Measurements from ENCODE around the gene RPRD1A. TPM values are rescaled to one million over a fixed set of nuclear protein-coding genes. Genes with fewer than 3 reads are reported as not detected.

The RPRD1A gene
- total and polyA plus RNA-seq, 9 of the 15 experiments (the other 6 are each of a cell fraction or from before 2014, with no cell fraction given): 30.2 to 142 (median 66.0) TPM

DNA sequence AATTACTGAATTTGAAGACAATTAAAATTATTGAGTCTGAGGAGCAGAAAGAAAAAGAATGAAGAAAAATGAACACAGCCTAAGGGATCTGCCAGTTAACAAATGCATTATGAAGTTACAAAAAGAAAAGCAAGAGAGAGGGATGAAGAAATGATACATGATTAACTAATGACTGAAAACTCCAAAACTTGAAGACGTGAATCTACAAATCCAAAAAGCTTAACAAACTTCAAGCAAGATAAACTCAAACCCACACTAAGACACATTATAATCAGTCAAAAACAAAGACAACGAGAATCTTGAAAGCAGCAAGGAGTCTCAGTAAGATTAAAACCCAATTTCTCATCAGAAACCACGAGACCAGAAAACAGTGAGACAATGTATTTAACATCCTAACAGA is 15.6 kb downstream of the RPRD1A start:
- Histone ChIP-seq H3K4me3 (no peak overlapping the region), H3K36me3 (ENCODE audit: control insufficient read depth, insufficient read depth, low read length) (peaks cover 10% of the 10 kb centered on the region), H2AFZ (ENCODE audit: low read depth, low read length) (no peak overlapping the region), H3K27ac (ENCODE audit: extremely low read depth, low read depth, low read length) (no peak overlapping the region), H3K4me1 (replicated peaks in 1 of 2; ENCODE audit: control insufficient read depth in 2 of 2, insufficient read depth in 2 of 2, low read length in 2 of 2) (no peaks in the 10 kb centered on the region), H3K9ac (ENCODE audit: insufficient read depth in 1 of 2, low read depth in 2 of 2, low read length in 2 of 2) (no peak overlapping the region), H4K20me1 (replicated peaks; ENCODE audit: control insufficient read depth, insufficient read depth, low read length) (no peaks in the 10 kb centered on the region; the same call in 1 of the 2 replicates), H3K9me1 (ENCODE audit: control insufficient read depth, insufficient read depth, low read length) (no peaks in the 10 kb centered on the region), H3K9me3 (replicated peaks; ENCODE audit: control insufficient read depth, insufficient read depth, low read depth, low read length) (peaks cover 1% of the 10 kb centered on the region; the same call in 1 of the 2 replicates), H3K4me2 (ENCODE audit: insufficient read depth, low read length) (no peak overlapping the region), H3K27me3 (ENCODE audit: control insufficient read depth in 2 of 2, insufficient read depth in 2 of 2, low read length in 2 of 2) (no peaks in the 10 kb centered on the region), H3K79me2 (ENCODE audit: control insufficient read depth, insufficient read depth, low read length) (peaks cover 95% of the 10 kb centered on the region)
- FAIRE-seq: no peak
- 87% methylated on average over 3 of the region's 3 CpGs for WGBS (ENCODE audit: insufficient coverage, low coverage, missing lambda C conversion rate)
- no TSS peak for BruUV-seq (replicated peaks)
- no peak for DNase-seq (ENCODE audit: extremely low read depth in 1 of 4, low spot score in 3 of 4)
- no peak for ATAC-seq
- in situ Hi-C loops (cut with MboI) (no loop called here), intact Hi-C loops (cut with micrococcal nuclease) (no loop called here)
- POLR2A ChIA-PET: interaction anchor here (1.2 kb wide), 1 partner anchor 11 kb away, joined by 3 read pairs; no protein-coding TSS in a partner anchor
- CTCF ChIA-PET (ENCODE audit: low intra/inter-chr PET ratio): no interaction called here
- TF ChIP-seq, protein P1, sequence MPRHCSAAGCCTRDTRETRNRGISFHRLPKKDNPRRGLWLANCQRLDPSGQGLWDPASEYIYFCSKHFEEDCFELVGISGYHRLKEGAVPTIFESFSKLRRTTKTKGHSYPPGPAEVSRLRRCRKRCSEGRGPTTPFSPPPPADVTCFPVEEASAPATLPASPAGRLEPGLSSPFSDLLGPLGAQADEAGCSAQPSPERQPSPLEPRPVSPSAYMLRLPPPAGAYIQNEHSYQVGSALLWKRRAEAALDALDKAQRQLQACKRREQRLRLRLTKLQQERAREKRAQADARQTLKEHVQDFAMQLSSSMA (CRISPR knock-in tag; IDR thresholded peaks at IDR 0.05): no peak
- TF ChIP-seq, protein P2, sequence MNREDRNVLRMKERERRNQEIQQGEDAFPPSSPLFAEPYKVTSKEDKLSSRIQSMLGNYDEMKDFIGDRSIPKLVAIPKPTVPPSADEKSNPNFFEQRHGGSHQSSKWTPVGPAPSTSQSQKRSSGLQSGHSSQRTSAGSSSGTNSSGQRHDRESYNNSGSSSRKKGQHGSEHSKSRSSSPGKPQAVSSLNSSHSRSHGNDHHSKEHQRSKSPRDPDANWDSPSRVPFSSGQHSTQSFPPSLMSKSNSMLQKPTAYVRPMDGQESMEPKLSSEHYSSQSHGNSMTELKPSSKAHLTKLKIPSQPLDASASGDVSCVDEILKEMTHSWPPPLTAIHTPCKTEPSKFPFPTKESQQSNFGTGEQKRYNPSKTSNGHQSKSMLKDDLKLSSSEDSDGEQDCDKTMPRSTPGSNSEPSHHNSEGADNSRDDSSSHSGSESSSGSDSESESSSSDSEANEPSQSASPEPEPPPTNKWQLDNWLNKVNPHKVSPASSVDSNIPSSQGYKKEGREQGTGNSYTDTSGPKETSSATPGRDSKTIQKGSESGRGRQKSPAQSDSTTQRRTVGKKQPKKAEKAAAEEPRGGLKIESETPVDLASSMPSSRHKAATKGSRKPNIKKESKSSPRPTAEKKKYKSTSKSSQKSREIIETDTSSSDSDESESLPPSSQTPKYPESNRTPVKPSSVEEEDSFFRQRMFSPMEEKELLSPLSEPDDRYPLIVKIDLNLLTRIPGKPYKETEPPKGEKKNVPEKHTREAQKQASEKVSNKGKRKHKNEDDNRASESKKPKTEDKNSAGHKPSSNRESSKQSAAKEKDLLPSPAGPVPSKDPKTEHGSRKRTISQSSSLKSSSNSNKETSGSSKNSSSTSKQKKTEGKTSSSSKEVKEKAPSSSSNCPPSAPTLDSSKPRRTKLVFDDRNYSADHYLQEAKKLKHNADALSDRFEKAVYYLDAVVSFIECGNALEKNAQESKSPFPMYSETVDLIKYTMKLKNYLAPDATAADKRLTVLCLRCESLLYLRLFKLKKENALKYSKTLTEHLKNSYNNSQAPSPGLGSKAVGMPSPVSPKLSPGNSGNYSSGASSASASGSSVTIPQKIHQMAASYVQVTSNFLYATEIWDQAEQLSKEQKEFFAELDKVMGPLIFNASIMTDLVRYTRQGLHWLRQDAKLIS (CRISPR knock-in tag; IDR thresholded peaks at IDR 0.05): no peak
- TF ChIP-seq SMAD3 (CRISPR knock-in tag; conservative IDR thresholded peaks at IDR 0.05): no peak
- no peak for TF ChIP-seq CHCHD3 (CRISPR knock-in tag; IDR thresholded peaks at IDR 0.05)
- TF ChIP-seq POLR2AphosphoS5 (IDR thresholded peaks at IDR 0.05; ENCODE audit: control insufficient read depth, insufficient read depth, low read depth, low read length): no peak
- no peak for TF ChIP-seq JUNB (CRISPR knock-in tag; conservative IDR thresholded peaks at IDR 0.05)
- TF ChIP-seq SRF (CRISPR knock-in tag; IDR thresholded peaks at IDR 0.05): no peak
- TF ChIP-seq ZNF695 (CRISPR knock-in tag; IDR thresholded peaks at IDR 0.05): no peak
- TF ChIP-seq, protein P3, sequence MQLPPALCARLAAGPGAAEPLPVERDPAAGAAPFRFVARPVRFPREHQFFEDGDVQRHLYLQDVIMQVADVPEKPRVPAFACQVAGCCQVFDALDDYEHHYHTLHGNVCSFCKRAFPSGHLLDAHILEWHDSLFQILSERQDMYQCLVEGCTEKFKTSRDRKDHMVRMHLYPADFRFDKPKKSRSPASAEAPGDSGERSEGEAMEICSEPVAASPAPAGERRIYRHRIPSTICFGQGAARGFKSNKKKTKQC (CRISPR knock-in tag; IDR thresholded peaks at IDR 0.05): no peak
- no peak for TF ChIP-seq ZFP36 (IDR thresholded peaks at IDR 0.05; ENCODE audit: low read depth, low read length, partially characterized antibody)
- TF ChIP-seq KDM4B (IDR thresholded peaks at IDR 0.05; ENCODE audit: borderline replicate concordance in 2 of 2, low read depth in 1 of 2): no peak
- TF ChIP-seq CBX3 (IDR thresholded peaks at IDR 0.05; ENCODE audit: borderline replicate concordance in 1 of 2, low read length in 2 of 2): peak in 1 of 2 experiments; percentile 78; a peak in 2 of 3 replicates
- no peak for TF ChIP-seq ZC3H8 (IDR thresholded peaks at IDR 0.05)
- TF ChIP-seq SMC3 (conservative IDR thresholded peaks at IDR 0.05; ENCODE audit: insufficient read depth, low read depth, low read length): no peak
- TF ChIP-seq NBN (IDR thresholded peaks at IDR 0.05; ENCODE audit: low read depth): no peak
- no peak for TF ChIP-seq HDAC8 (tag; IDR thresholded peaks at IDR 0.05)
- no peak for TF ChIP-seq BRD4 (IDR thresholded peaks at IDR 0.05)
- TF ChIP-seq GATAD2A (IDR thresholded peaks at IDR 0.05): no peak
- peak; percentile 93 for TF ChIP-seq ZNF24 (IDR thresholded peaks at IDR 0.05)
- no peak for TF ChIP-seq TEAD1 (CRISPR knock-in tag; IDR thresholded peaks at IDR 0.05)
- peak; percentile 62; the same call in 1 of the 2 replicates for TF ChIP-seq TRIM28 (IDR thresholded peaks at IDR 0.05)
